SK-N-SH (cell line): Measurements from ENCODE around the gene SRSF3.

ENCODE experiments used
- CHD2 ChIP-seq: fragments of 150-350 bp; IDR thresholded peaks from 2 replicates; pipeline ENCODE4 v1.6.1; 2018; ENCODE audit warnings: low read length; ENCODE audit not compliant: partially characterized antibody
- CTCF ChIP-seq: fragments of 200-600 bp; sonication (generic); IDR thresholded peaks from 2 replicates; pipeline ENCODE4 v1.6.1; 2017; ENCODE audit warnings: antibody characterized with exemption, mild to moderate bottlenecking, moderate library complexity
- EZH2phosphoT487 ChIP-seq: fragments of 200-600 bp; sonication (generic); IDR thresholded peaks from 2 replicates; pipeline ENCODE4 v1.6.1; 2017; ENCODE audit warnings: low read depth, mixed run types, mild to moderate bottlenecking, antibody characterized with exemption, moderate library complexity, borderline replicate concordance
- GABPA ChIP-seq: IDR thresholded peaks from 2 replicates; pipeline ENCODE4 v1.4.0; 2012; ENCODE audit warnings: low read depth, mild to moderate bottlenecking
- REST ChIP-seq: IDR thresholded peaks from 2 replicates; pipeline ENCODE4 v1.6.1; 2012; ENCODE audit warnings: mild to moderate bottlenecking, low read depth, low read length, moderate library complexity
- TAF1 ChIP-seq: IDR thresholded peaks from 2 replicates; pipeline ENCODE4 v1.6.1; 2012; ENCODE audit warnings: low read depth, mild to moderate bottlenecking, low read length, moderate library complexity, borderline replicate concordance
- TCF12 ChIP-seq: IDR thresholded peaks from 2 replicates; pipeline ENCODE4 v1.4.0; 2012
- TEAD4 ChIP-seq: IDR thresholded peaks from 2 replicates; pipeline ENCODE4 v1.4.0; 2012; ENCODE audit warnings: mild to moderate bottlenecking, borderline replicate concordance; ENCODE audit not compliant: insufficient read depth

- TF ChIP-seq CHD2 (no peak), TEAD4 (no peak), TCF12 (no peak), REST (no peak), CTCF (no peak), TAF1 (no peak), GABPA (no peak), EZH2phosphoT487 (no peak)
Measured at GRCh38 chr6:36592221-36592655, 1.9 kb upstream of the SRSF3 start.
